Stimulated activated naive CD4-positive, alpha-beta T cell (primary cell): ENCODE results near the gene FOXL3.
A peak's percentile ranks its signal among the peaks of the same experiment; 100 is the strongest.

Experiments
- DNase-seq, 6 experiments: peaks; one replicate each; lab custom pipeline; 2025; lab: John Stamatoyannopoulos, UW

FOXL3 gene

GRCh38 chr7:302054-302992 lies 12.4 kb downstream of the FOXL3 start:
- no peak for DNase-seq

- DNase-seq = no peak
Observed at GRCh38 chr7:303425-303824, 13.5 kb downstream of the FOXL3 start.

GRCh38 chr7:303884-304573 lies 14.1 kb downstream of the FOXL3 start:
- DNase-seq = no peak

- no peak for DNase-seq
Observed at GRCh38 chr7:304574-305409, 14.8 kb downstream of the FOXL3 start.

- DNase-seq = no peak
Observed at GRCh38 chr7:305410-306151, 15.6 kb downstream of the FOXL3 start.

- no peak for DNase-seq
Observed at GRCh38 chr7:307970-308369, 18.0 kb downstream of the FOXL3 start.

- DNase-seq = no peak
Observed at GRCh38 chr7:309586-310228, 19.7 kb downstream of the FOXL3 start.

- DNase-seq = no peak
Observed at GRCh38 chr7:311131-311680, 21.2 kb downstream of the FOXL3 start.

- no peak for DNase-seq
Observed at GRCh38 chr7:311796-312195, 21.8 kb downstream of the FOXL3 start.

GRCh38 chr7:312424-312823 lies 22.5 kb downstream of the FOXL3 start:
- DNase-seq = no peak

- no peak for DNase-seq
Observed at GRCh38 chr7:314853-315252, 24.9 kb downstream of the FOXL3 start.

- DNase-seq = no peak
Observed at GRCh38 chr7:315516-316265, 25.7 kb downstream of the FOXL3 start.

- no peak for DNase-seq
Observed at GRCh38 chr7:317643-318405, 27.9 kb downstream of the FOXL3 start.

- DNase-seq = no peak
Observed at GRCh38 chr7:318476-318875, 28.5 kb downstream of the FOXL3 start.

- DNase-seq = no peak
Observed at GRCh38 chr7:318878-319661, 29.1 kb downstream of the FOXL3 start.

GRCh38 chr7:320297-320696 lies 30.3 kb downstream of the FOXL3 start:
- DNase-seq = no peak

- peak; percentile 68 to 90 (median 84) for DNase-seq
Observed at GRCh38 chr7:322111-322671, 32.2 kb downstream of the FOXL3 start.

- no peak for DNase-seq
Observed at GRCh38 chr7:322708-323111, 32.7 kb downstream of the FOXL3 start.
